K562 (cell line): Measurements from ENCODE around the gene RNF113B. TPM values are rescaled to one million over a fixed set of nuclear protein-coding genes. Genes with fewer than 3 reads are reported as not detected.

ENCODE experiments used
- ATAC-seq: fragments of 200-7000 bp; cut with Tn5 transposase; 3 replicates; pipeline ENCODE4 v1.9.1; 2020; ENCODE audit warnings: moderate library complexity
- BruUV-seq: library from RNA; stranded (reverse); fragments of 400-500 nt; replicated peaks from 2 replicates; lab custom pipeline; 2021; lab: Mats Ljungman, UMichigan
- CTCF ChIA-PET: fragments of 300-600 bp; formaldehyde crosslinking; extraction: SDS; loops from one replicate; lab custom pipeline; 2021; ENCODE audit warnings: low intra/inter-chr PET ratio; lab: Yijun Ruan, JAX
- POLR2A ChIA-PET: fragments of 300-600, 350-650 bp; sonication (Branson Sonifier 250); formaldehyde crosslinking; extraction: SDS; loops from one replicate; lab custom pipeline; 2021; ENCODE audit warnings: antibody characterized with exemption, inconsistent platforms; lab: Yijun Ruan, JAX
- DNase-seq, 4 experiments: peaks; one replicate each; pipeline versions ENCODE4 v3.0.0 to v3.0.0-alpha.2; 2011 to 2018; ENCODE audit warnings: low spot score in 3 of 4, mixed read lengths in 3 of 4; ENCODE audit errors: extremely low read depth in 1 of 4
- FAIRE-seq: peaks from 2 replicates; lab custom pipeline; 2011; peaks lifted over from hg19 to GRCh38; lab: Jason Lieb, UNC
- H2AFZ ChIP-seq: 2 replicates; pipeline ENCODE4 v1.6.0; 2011; ENCODE audit warnings: low read depth, low read length, control low read depth, inconsistent platforms
- H3K27ac ChIP-seq: fragments of 200-600 bp; 3 replicates; pipeline ENCODE4 v1.8.0; 2011; ENCODE audit warnings: low read depth, mild to moderate bottlenecking, control low read depth, inconsistent platforms, low read length, moderate library complexity, mixed read lengths; ENCODE audit errors: extremely low read depth
- H3K27me3 ChIP-seq, 2 experiments: fragments of 300-600 bp in 1 of 2; 2 replicates in 1 of 2; 3 replicates in 1 of 2; pipeline versions ENCODE4 v1.6.0 to v1.8.0; 2011; ENCODE audit warnings: inconsistent platforms in 2 of 2, low read length in 2 of 2, mild to moderate bottlenecking in 1 of 2, mixed read lengths in 1 of 2, moderate library complexity in 1 of 2; ENCODE audit not compliant: control insufficient read depth in 2 of 2, insufficient read depth in 2 of 2
- H3K36me3 ChIP-seq: fragments of 300-600 bp; 3 replicates; pipeline ENCODE4 v1.8.0; 2011; ENCODE audit warnings: mild to moderate bottlenecking, low read length, inconsistent platforms; ENCODE audit not compliant: control insufficient read depth, insufficient read depth
- H3K4me1 ChIP-seq, 2 experiments: fragments of 200-600 bp in 1 of 2; replicated peaks in 1 of 2; 2 replicates in 1 of 2; 3 replicates in 1 of 2; pipeline versions ENCODE4 v1.5.1 to v1.8.0; 2011; ENCODE audit warnings: inconsistent platforms in 2 of 2, low read length in 2 of 2, mild to moderate bottlenecking in 1 of 2, mixed read lengths in 1 of 2, moderate library complexity in 1 of 2; ENCODE audit not compliant: control insufficient read depth in 2 of 2, insufficient read depth in 2 of 2
- H3K4me2 ChIP-seq: 2 replicates; pipeline ENCODE4 v1.6.1; 2011; ENCODE audit warnings: low read length, control low read depth, inconsistent platforms, mixed read lengths; ENCODE audit not compliant: insufficient read depth
- H3K4me3 ChIP-seq: fragments of 200-600 bp; sonication (generic), shearing (Covaris generic); 2 replicates; pipeline ENCODE4 v1.5.1; 2016; ENCODE audit warnings: control low read depth, inconsistent platforms
- H3K79me2 ChIP-seq: fragments of 200-600 bp; 3 replicates; pipeline ENCODE4 v1.8.0; 2011; ENCODE audit warnings: low read length, inconsistent platforms; ENCODE audit not compliant: control insufficient read depth, insufficient read depth
- H3K9ac ChIP-seq, 2 experiments: 2 replicates each; pipeline versions ENCODE4 v1.6.0 to v1.6.1; 2011; ENCODE audit warnings: low read depth in 2 of 2, low read length in 2 of 2, control low read depth in 1 of 2, inconsistent platforms in 1 of 2, mild to moderate bottlenecking in 1 of 2, mixed read lengths in 1 of 2; ENCODE audit not compliant: insufficient read depth in 1 of 2
- H3K9me1 ChIP-seq: one replicate; pipeline ENCODE4 v1.6.0; 2011; ENCODE audit warnings: inconsistent platforms, mild to moderate bottlenecking, low read length, moderate library complexity; ENCODE audit not compliant: control insufficient read depth, insufficient read depth
- H3K9me3 ChIP-seq: replicated peaks from 2 replicates; pipeline ENCODE4 v1.5.1; 2011; ENCODE audit warnings: low read depth, low read length, inconsistent platforms; ENCODE audit not compliant: control insufficient read depth, insufficient read depth
- H4K20me1 ChIP-seq: replicated peaks from 2 replicates; pipeline ENCODE4 v1.6.1; 2011; ENCODE audit warnings: low read length, inconsistent platforms, mixed read lengths; ENCODE audit not compliant: control insufficient read depth, insufficient read depth
- ZBTB9 ChIP-seq: fragments of 450-650 bp; formaldehyde crosslinking; IDR thresholded peaks from 2 replicates; pipeline ENCODE4 v1.4.0; 2020; ENCODE audit warnings: mild to moderate bottlenecking, moderate library complexity
- ZC3H8 ChIP-seq: fragments of 450-650 bp; IDR thresholded peaks from 2 replicates; pipeline ENCODE4 v1.6.1; 2017
- ZEB2 ChIP-seq: fragments of 450-650 bp; IDR thresholded peaks from 2 replicates; pipeline ENCODE4 v1.6.1; 2016
- WGBS: fragments of 100-300 bp; shearing (Covaris generic); methylation state at CpG from one replicate; pipeline ENCODE4 v1.1.6; 2016; ENCODE audit warnings: low coverage, mixed read lengths; ENCODE audit not compliant: insufficient coverage; ENCODE audit errors: missing lambda C conversion rate; 5-methylcytosine and 5-hydroxymethylcytosine counted together
- in situ Hi-C: fragments of 300-500 bp; cut with MboI; formaldehyde crosslinking; loops from 4 replicates; pipeline ENCODE4 v1.15.0; 2018; ENCODE audit warnings: inconsistent platforms, mixed read lengths
- intact Hi-C: fragments of 100-400 bp; cut with micrococcal nuclease; formaldehyde crosslinking; loops from 2 replicates; pipeline ENCODE4 v1.14.2; 2022
- polyA plus RNA-seq, 8 experiments: library from polyadenylated mRNA; depleted of rRNA in 4 of 8; stranded (reverse) in 5 of 8; unstranded in 3 of 8; fragments of >200 nt; fragmentation: Nextera tagmentation in 2 of 8; fragmentation: Illumina TruSeq in 1 of 8; extraction: Ambion mirVana in 2 of 8; extraction: Trizol in 1 of 8; gene quantifications; 2 replicates each; pipeline versions ENCODE4 v1.2.1 to v1.2.3, GENCODE V29; 2011 to 2014; ENCODE audit warnings: inconsistent platforms in 1 of 8, missing spikeins in 1 of 8
- total RNA-seq, 7 experiments: library from RNA; depleted of rRNA in 6 of 7; stranded (reverse); fragments of >200 nt in 6 of 7; fragmentation: Illumina TruSeq in 2 of 7; extraction: Trizol in 2 of 7; gene quantifications; 2 replicates each; pipeline versions ENCODE4 v1.2.1 to v1.2.3, GENCODE V29; 2011 to 2021; ENCODE audit warnings: low replicate concordance in 1 of 7

Gene RNF113B
- total and polyA plus RNA-seq, 9 of the 15 experiments (the other 6 are each of a cell fraction or from before 2014, with no cell fraction given): 0.09 TPM; not detected in 8

- TF ChIP-seq ZBTB9 (CRISPR knock-in tag) (no peak), ZC3H8 (no peak)
Measured at GRCh38 chr13:98217597-98217996, 40.5 kb upstream of the RNF113B start (continued).

- no peak overlapping the region for H3K9ac ChIP-seq
- H3K27ac ChIP-seq: no peak overlapping the region
- intact Hi-C loops (no loop called here), in situ Hi-C loops (no loop called here)
- no peak overlapping the region for H3K4me2 ChIP-seq
- WGBS: 5% methylated on average over 7 of the region's 7 CpGs
- H3K4me1 ChIP-seq: no peaks in the 10 kb centered on the region
- POLR2A ChIA-PET: no interaction called here
- CTCF ChIA-PET: no interaction called here
- no peaks in the 10 kb centered on the region; the same call in 1 of the 2 replicates for H4K20me1 ChIP-seq
- H3K79me2 ChIP-seq: no peaks in the 10 kb centered on the region
- H3K9me1 ChIP-seq: no peaks in the 10 kb centered on the region
- FAIRE-seq: no peak
- H3K36me3 ChIP-seq: no peaks in the 10 kb centered on the region
- TF ChIP-seq ZEB2: no peak
- TF ChIP-seq, all 486 proteins: peak for 0
- ATAC-seq (no peak), DNase-seq (no peak)
- no peak overlapping the region for H2AFZ ChIP-seq
- BruUV-seq: no TSS peak
- H3K27me3 ChIP-seq: peaks cover 4 to 30% of the 10 kb centered on the region in 2 experiments; a peak in 3 of 5 replicates
- no peaks in the 10 kb centered on the region for H3K9me3 ChIP-seq
- H3K4me3 ChIP-seq: no peak overlapping the region
Measured at GRCh38 chr13:98216711-98217285, 39.7 kb upstream of the RNF113B start.
